K562 (cell line): ENCODE measurements around the gene BCL2L1. TPM values are rescaled to one million over a fixed set of nuclear protein-coding genes. Genes with fewer than 3 reads are reported as not detected.

Experiments used
- ATF1 ChIP-seq, 2 experiments: fragments of 450-650 bp in 1 of 2; IDR thresholded peaks; 2 replicates each; pipeline ENCODE4 v1.6.1; 2016; ENCODE audit warnings: missing compliant biosample characterization in 1 of 2, missing genetic modification characterization in 1 of 2
- CBFA2T3 ChIP-seq: fragments of 450-650 bp; IDR thresholded peaks from 2 replicates; pipeline ENCODE4 v1.6.1; 2017
- CTBP1 ChIP-seq: fragments of 450-650 bp; IDR thresholded peaks from 2 replicates; pipeline ENCODE4 v1.6.1; 2016; ENCODE audit warnings: borderline replicate concordance
- EGR1 ChIP-seq: fragments of 450-650 bp; conservative IDR thresholded peaks from 2 replicates; pipeline ENCODE4 v1.6.1; 2017; ENCODE audit warnings: mild to moderate bottlenecking
- ILF3 ChIP-seq: fragments of 450-650 bp; IDR thresholded peaks from 2 replicates; pipeline ENCODE4 v1.6.1; 2018; ENCODE audit warnings: antibody characterized with exemption, mild to moderate bottlenecking, moderate library complexity, borderline replicate concordance
- MCM2 ChIP-seq: fragments of 450-650 bp; IDR thresholded peaks from 2 replicates; pipeline ENCODE4 v1.6.1; 2017; ENCODE audit warnings: low read depth, mild to moderate bottlenecking
- NR2F6 ChIP-seq: fragments of 450-650 bp; formaldehyde crosslinking; IDR thresholded peaks from 2 replicates; pipeline ENCODE4 v1.4.0; 2020; ENCODE audit warnings: mild to moderate bottlenecking
- RB1 ChIP-seq: fragments of 450-650 bp; IDR thresholded peaks from 2 replicates; pipeline ENCODE4 v1.6.1; 2017; ENCODE audit warnings: low read depth, mild to moderate bottlenecking
- SMARCA4 ChIP-seq: fragments of 450-650 bp; IDR thresholded peaks from 2 replicates; pipeline ENCODE4 v1.6.1; 2016
- SNAPC5 ChIP-seq: fragments of 250-450 bp; sonication (Bioruptor Pico); IDR thresholded peaks from 2 replicates; pipeline ENCODE4 v1.8.0; 2021; ENCODE audit warnings: moderate library complexity, mild to moderate bottlenecking, inconsistent platforms
- SREBF2 ChIP-seq: sonication (generic); formaldehyde crosslinking; IDR thresholded peaks from 2 replicates; pipeline ENCODE4 v1.4.0; 2020; ENCODE audit warnings: mild to moderate bottlenecking, missing genetic modification reagents
- VEZF1 ChIP-seq: fragments of 200-800 bp; sonication (Bioruptor generic); IDR thresholded peaks from 2 replicates; pipeline ENCODE4 v1.6.1; 2017; ENCODE audit warnings: missing genetic modification characterization, missing compliant biosample characterization
- ZNF3 ChIP-seq: fragments of 250-450 bp; sonication (Bioruptor Pico); IDR thresholded peaks from 2 replicates; pipeline ENCODE4 v1.5.0; 2021; ENCODE audit warnings: mild to moderate bottlenecking, moderate library complexity
- ZNF347 ChIP-seq: fragments of 450-650 bp; formaldehyde crosslinking; IDR thresholded peaks from 2 replicates; pipeline ENCODE4 v1.4.0; 2020; ENCODE audit warnings: low read depth, mild to moderate bottlenecking, moderate library complexity
- polyA plus RNA-seq, 8 experiments: library from polyadenylated mRNA; depleted of rRNA in 4 of 8; stranded (reverse) in 5 of 8; unstranded in 3 of 8; fragments of >200 nt; fragmentation: Nextera tagmentation in 2 of 8; fragmentation: Illumina TruSeq in 1 of 8; extraction: Ambion mirVana in 2 of 8; extraction: Trizol in 1 of 8; gene quantifications; 2 replicates each; pipeline versions ENCODE4 v1.2.1 to v1.2.3, GENCODE V29; 2011 to 2014; ENCODE audit warnings: inconsistent platforms in 1 of 8, missing spikeins in 1 of 8
- total RNA-seq, 7 experiments: library from RNA; depleted of rRNA in 6 of 7; stranded (reverse); fragments of >200 nt in 6 of 7; fragmentation: Illumina TruSeq in 2 of 7; extraction: Trizol in 2 of 7; gene quantifications; 2 replicates each; pipeline versions ENCODE4 v1.2.1 to v1.2.3, GENCODE V29; 2011 to 2021; ENCODE audit warnings: low replicate concordance in 1 of 7
- TF ChIP-seq, protein P1 (sequence below): sonication (generic); formaldehyde crosslinking; IDR thresholded peaks from 2 replicates; pipeline ENCODE4 v1.9.0; 2022; ENCODE audit warnings: mild to moderate bottlenecking, missing genetic modification reagents
- TF ChIP-seq, protein P2 (sequence below): fragments of 450-650 bp; IDR thresholded peaks from 2 replicates; pipeline ENCODE4 v1.6.1; 2017; ENCODE audit warnings: antibody characterized with exemption, mild to moderate bottlenecking

BCL2L1 gene
- total and polyA plus RNA-seq, 9 of the 15 experiments (the other 6 are each of a cell fraction or from before 2014, with no cell fraction given): 3.3 to 182 (median 120) TPM

DNA sequence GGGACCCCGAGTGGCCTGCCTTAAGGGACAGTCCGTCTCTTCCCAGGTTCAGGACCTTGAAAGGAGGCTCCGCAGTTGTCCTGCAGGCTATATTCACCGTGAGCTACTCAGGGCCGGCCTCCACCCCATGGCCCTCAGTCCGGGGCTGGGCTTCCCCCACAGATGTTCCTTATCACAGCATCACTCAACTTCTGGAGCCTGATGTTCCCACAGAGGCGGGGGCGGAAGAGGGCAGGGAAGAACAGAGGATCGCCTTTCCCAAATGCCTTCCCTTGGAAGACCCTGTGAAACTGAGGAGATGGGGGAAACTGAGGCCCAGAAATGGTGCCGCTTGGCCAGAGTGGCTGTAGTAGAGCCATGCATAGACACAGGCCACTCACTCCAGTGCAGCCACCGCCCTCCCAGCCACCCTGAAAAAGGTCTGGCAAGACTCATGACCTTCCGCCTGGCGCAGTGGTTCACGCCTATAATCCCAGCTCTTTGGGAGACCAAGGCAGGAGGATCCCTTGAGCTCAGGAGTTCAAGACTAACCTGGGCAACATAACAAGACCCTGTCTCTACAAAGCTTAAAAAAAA is 89.2 kb downstream of the BCL2L1 start (continued):
- TF ChIP-seq MCM2: no peak
- TF ChIP-seq RB1: no peak
- peak; percentile 54; the same call in 1 of the 2 replicates for TF ChIP-seq SMARCA4
- no peak for TF ChIP-seq ZNF347
- TF ChIP-seq ZNF3: no peak
- no peak for TF ChIP-seq SREBF2 (CRISPR knock-in tag)
- peak; percentile 48; the same call in 1 of the 2 replicates for TF ChIP-seq CBFA2T3
- no peak for TF ChIP-seq SNAPC5 (CRISPR knock-in tag)
- no peak for TF ChIP-seq NR2F6 (CRISPR knock-in tag)
- peak; percentile 85 for TF ChIP-seq EGR1
- peak; percentile 65 for TF ChIP-seq VEZF1 (CRISPR knock-in tag)
- TF ChIP-seq, protein P1, sequence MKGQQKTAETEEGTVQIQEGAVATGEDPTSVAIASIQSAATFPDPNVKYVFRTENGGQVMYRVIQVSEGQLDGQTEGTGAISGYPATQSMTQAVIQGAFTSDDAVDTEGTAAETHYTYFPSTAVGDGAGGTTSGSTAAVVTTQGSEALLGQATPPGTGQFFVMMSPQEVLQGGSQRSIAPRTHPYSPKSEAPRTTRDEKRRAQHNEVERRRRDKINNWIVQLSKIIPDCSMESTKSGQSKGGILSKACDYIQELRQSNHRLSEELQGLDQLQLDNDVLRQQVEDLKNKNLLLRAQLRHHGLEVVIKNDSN (CRISPR knock-in tag): no peak
- no peak for TF ChIP-seq ATF1 (CRISPR knock-in tag; IDR thresholded peaks at IDR 0.05)
- no peak for TF ChIP-seq ATF1 (tag; IDR thresholded peaks at IDR 0.05)
- TF ChIP-seq, protein P2, sequence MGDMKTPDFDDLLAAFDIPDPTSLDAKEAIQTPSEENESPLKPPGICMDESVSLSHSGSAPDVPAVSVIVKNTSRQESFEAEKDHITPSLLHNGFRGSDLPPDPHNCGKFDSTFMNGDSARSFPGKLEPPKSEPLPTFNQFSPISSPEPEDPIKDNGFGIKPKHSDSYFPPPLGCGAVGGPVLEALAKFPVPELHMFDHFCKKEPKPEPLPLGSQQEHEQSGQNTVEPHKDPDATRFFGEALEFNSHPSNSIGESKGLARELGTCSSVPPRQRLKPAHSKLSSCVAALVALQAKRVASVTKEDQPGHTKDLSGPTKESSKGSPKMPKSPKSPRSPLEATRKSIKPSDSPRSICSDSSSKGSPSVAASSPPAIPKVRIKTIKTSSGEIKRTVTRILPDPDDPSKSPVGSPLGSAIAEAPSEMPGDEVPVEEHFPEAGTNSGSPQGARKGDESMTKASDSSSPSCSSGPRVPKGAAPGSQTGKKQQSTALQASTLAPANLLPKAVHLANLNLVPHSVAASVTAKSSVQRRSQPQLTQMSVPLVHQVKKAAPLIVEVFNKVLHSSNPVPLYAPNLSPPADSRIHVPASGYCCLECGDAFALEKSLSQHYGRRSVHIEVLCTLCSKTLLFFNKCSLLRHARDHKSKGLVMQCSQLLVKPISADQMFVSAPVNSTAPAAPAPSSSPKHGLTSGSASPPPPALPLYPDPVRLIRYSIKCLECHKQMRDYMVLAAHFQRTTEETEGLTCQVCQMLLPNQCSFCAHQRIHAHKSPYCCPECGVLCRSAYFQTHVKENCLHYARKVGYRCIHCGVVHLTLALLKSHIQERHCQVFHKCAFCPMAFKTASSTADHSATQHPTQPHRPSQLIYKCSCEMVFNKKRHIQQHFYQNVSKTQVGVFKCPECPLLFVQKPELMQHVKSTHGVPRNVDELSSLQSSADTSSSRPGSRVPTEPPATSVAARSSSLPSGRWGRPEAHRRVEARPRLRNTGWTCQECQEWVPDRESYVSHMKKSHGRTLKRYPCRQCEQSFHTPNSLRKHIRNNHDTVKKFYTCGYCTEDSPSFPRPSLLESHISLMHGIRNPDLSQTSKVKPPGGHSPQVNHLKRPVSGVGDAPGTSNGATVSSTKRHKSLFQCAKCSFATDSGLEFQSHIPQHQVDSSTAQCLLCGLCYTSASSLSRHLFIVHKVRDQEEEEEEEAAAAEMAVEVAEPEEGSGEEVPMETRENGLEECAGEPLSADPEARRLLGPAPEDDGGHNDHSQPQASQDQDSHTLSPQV: peak; percentile 59; the same call in 1 of the 2 replicates
- peak; percentile 73; the same call in 1 of the 2 replicates for TF ChIP-seq CTBP1
- TF ChIP-seq ILF3: no peak
